HTR-8/SVneo (cell line): ENCODE data around the gene TRIP12.
A peak's percentile ranks its signal among the peaks of the same experiment; 100 is the strongest.
"Not testable (repeated sequence)": the region's sequence is repeated elsewhere in the genome, so short reads cannot be mapped to it uniquely, and the experiment has no call there.

Experiments
- DNase-seq: peaks from one replicate; pipeline ENCODE4 v3.0.0; 2011; ENCODE audit warnings: low spot score, mixed read lengths; ENCODE audit not compliant: insufficient read length
- FAIRE-seq: peaks from 2 replicates; lab custom pipeline; 2011; peaks lifted over from hg19 to GRCh38; lab: Jason Lieb, UNC

The TRIP12 gene

DNA sequence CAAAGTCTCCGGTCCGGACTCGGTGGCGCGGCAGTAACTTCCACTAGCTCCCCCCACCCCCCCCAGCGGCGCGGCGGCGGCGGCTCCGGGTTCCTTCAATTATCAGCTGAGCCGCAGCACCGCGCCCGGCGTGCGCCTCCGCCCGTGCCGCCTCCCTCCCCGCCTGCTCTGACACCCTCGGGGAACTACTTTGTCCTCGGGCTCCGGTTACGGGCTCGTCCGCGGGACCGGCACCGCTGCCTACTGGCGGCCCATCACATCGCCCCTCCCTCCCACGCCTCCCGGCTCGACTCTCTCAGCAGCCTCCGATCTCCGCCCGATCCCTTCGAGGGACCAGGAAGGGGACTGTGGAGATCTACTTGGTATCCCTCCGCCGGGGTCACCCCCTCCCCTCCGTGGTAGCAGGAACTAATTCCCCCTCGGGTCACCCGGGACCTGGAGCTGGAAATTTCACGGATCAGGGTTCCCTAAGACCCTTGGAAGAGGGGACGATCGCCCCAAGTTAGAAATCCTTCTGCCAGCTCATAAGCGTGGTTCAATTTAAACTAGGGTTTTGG is at the start of gene TRIP12:
Gene TRIP12, minus strand, starts transcription at position 118 of the 557 bp plus-strand sequence. CDS start 41,930 bp downstream, outside the sequence.
- FAIRE-seq = peak; percentile 95

GRCh38 chr2:229971298-229971790 is 49.5 kb upstream of the TRIP12 start:
- FAIRE-seq = no peak
- DNase-seq = no peak

More for the DNA sequence above, at the start of gene TRIP12:
- peak; percentile 90 for DNase-seq

DNA sequence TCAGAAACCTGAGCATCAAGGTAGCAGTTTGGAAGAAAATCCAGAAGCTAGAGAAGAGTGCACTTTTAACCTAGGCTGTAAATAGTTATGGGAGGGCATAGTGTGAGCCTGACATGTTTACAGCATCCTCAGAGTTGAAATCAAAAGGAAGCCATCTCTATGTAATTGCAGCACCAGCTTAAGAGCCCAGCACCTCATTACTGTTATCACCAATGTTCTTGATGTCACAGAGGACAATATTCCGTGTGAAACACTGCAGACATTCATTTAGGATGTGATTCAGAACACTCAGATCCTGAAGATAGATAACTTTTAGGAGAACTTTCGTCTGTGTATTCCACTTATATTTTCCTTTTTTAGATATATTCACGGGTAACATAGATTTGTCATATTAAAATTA is 48.6 kb upstream of the TRIP12 start:
- FAIRE-seq = no peak

DNA sequence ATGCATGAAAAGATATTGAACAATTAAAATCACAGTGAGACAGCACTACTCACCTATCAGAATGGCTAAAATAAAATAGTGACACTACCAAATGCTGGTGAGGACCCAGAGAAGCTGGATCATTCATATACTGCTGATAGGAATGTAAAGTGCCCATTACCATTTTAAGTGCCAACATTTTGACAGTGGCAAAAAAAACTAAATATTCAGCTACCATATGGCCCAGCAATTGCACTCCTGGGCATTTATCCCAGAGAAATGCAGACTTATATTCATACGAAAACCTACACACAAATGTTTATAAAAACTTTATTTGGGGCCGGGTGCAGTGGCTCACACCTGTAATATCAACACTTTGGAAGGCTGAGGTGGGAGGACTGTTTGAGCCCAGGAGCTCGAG is 48.1 kb upstream of the TRIP12 start:
- no peak for FAIRE-seq
- DNase-seq = no peak

More for the DNA sequence above, 48.6 kb upstream of the TRIP12 start:
- DNase-seq = no peak

DNA sequence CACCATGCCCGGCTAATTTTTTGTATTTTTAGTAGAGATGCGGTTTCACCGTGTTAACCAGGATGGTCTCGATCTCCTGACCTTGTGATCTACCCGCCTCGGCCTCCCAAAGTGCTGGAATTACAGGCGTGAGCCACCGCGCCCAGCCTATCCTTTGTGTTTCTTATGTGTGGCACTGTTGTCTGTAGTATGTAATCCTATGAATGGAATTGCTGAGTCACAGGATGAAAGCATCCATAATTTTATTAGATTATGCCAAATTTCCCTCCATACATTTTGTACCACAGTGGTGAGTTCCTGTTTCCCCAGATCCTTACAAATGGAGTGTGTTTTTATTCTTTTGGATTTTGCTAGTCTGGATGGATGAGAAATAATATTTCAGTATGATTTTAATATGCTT is 41.8 kb upstream of the TRIP12 start:
- DNase-seq, FAIRE-seq: not testable (repeated sequence)

GRCh38 chr2:229956491-229956890 is 34.7 kb upstream of the TRIP12 start:
- DNase-seq (no peak), FAIRE-seq (no peak)

- no peak for FAIRE-seq
- DNase-seq = no peak
Measured at GRCh38 chr2:229955663-229956062, 33.9 kb upstream of the TRIP12 start.

DNA sequence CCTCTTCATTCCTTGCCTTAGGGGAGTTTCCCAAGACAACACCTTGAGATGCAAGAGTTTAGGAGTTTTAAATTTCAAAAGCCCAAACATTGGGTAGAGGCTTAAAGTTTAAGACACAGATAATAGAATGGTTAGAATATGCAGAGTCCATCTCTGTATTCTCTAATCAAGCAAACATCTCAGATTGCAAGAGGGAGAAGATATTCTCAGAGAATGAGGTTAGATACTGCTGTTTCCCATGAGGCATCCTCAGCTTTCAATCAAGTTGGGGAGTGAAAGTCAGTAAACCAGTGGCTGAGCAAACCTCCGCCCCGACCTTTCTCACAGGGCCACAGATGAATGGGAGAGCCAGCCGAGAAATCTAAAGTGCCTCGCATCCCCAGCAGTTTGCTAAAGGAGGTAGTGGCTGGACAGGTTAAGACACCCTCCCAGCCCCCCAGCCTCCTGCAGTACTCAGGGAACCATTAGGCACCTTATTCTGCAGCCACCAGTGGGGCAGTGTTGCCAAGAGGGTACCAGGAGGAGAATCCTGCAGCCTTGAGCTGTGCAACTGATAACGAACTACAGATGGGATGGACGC is 30.5 kb upstream of the TRIP12 start:
- DNase-seq = no peak
- FAIRE-seq = no peak

- no peak for FAIRE-seq
Measured at GRCh38 chr2:229947544-229947943, 25.7 kb upstream of the TRIP12 start.

GRCh38 chr2:229945975-229946374 is 24.2 kb upstream of the TRIP12 start:
- no peak for FAIRE-seq
- DNase-seq = no peak

More at GRCh38 chr2:229947544-229947943, 25.7 kb upstream of the TRIP12 start:
- DNase-seq = no peak

GRCh38 chr2:229943770-229944449 is 22.1 kb upstream of the TRIP12 start:
- FAIRE-seq (no peak), DNase-seq (no peak)

DNA sequence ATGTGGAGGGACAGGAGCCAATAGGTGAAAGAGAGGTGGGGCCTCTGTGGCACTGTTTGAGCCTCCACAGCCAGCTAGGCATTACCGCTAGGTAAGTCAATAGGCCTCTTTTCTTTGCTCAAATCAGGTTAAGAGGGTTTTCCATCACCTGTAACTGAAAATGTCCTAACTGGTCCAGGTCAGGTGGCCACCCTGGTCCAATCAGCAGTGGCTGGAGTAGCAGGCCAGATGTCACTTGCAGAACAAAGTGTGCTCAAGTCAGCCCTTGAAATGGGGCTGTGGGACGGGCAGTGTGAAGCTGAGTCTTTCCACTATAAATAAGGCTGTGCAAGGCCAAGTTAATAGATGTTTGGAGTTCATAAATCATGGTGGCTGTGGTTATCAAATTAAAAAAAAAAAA is 21.4 kb upstream of the TRIP12 start:
- no peak for FAIRE-seq
- no peak for DNase-seq

- DNase-seq (no peak), FAIRE-seq (no peak)
Measured at GRCh38 chr2:229942671-229943070, 20.9 kb upstream of the TRIP12 start.

DNA sequence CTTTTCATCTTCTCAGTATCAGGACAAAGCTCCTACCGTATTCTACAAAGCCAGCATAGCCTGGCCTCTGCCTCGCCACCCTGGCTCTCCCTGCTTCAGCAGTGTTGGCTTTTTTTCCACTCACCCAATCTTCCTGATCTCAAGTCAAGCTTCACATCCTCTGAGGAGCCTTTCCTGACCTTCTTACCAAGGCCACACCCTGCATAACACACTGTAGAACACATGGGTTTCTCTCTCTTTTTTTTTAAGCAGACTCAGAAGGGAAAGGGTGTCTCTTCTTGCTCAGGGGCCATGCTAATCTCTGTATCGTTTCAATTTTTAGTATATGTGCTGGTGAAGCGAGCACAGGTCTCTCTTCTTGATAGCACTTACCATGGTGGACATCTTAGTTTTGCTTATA is 15.7 kb upstream of the TRIP12 start:
- no peak for FAIRE-seq
- no peak for DNase-seq

DNA sequence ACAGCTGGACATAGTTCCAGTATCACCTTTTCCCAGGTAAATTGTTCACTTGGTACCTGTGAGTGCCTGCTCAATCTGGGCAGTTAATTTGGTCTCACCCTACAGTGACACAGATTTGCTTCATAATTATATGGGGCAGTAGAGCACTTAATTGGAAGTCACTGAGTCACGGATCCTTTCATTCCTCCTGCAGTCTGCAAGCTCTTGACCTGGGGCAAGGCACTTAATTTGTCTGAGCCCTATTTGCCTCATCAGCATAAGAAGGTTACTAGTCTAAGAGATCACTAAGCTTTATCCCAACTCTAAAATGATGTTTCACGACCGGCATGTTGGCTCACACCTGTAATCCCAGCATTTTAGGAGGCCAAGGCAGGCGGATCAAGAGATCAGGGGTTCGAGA is 9.4 kb upstream of the TRIP12 start:
- FAIRE-seq (no peak), DNase-seq (no peak)

- no peak for FAIRE-seq
- no peak for DNase-seq
Measured at GRCh38 chr2:229930656-229931055, 8.8 kb upstream of the TRIP12 start.

DNA sequence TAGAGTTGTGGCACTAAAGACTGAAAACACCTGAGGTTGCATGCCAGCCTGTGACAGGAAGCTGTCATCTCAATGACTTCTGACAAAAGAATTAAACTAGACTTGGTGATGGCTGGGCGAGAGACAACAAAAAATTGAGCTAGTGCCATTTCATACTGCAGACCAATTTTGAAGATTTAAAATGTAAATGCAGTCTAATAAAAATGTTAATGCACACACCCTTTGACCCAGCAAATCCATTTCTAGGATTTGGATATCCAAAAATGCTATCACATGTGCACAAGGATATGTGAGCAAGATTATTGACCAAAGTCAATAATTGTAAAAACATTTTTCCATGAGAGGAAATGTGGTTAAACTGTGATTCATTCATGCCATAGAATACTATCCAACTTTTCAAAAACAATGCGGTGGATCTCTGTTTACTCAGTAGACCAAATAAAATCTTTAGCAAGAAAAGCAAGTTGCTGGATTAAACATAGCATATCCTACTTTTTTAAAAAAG is 6.1 kb upstream of the TRIP12 start:
- FAIRE-seq (no peak), DNase-seq (peak; percentile 15)

DNA sequence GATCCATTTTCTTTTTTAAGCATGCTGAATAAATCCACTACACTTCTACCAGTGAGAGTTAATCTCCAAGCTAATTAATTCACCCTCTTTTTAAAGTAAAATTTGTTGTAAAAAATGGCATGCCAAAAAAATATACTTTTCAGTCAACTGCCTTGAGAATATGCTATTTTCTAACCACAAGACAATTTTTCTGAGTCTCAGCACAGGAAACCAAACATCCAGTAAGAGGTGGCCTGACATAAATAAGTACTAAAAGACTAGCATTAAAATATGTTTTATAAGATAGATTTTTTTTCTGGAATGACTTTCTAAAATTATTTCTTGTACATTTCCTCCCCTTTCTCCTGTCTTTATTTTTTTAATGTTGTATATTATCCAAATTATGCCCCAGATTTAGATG is 3.4 kb upstream of the TRIP12 start:
- FAIRE-seq (no peak), DNase-seq (no peak)

DNA sequence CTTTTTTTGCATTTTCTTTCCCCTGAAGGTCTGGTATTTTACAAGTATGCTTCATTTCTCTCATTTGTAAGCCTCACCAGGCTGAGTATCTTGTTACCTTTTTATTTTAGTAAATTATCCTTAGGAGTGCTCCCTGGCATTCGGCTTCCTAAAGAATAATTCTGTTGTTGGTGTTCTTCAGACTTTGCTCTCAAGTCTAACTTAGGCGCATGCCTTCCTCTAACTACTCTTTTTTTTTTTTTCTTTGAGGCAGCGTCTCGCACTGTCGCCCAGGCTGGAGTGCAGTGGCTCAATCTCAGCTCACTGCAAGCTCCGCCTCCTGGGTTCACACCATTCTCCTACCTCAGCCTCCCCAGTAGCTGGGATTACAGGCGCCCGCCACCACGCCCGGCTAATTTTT is 2.7 kb upstream of the TRIP12 start:
- not testable (repeated sequence) for FAIRE-seq, DNase-seq

GRCh38 chr2:229922449-229923386 is 909 bp upstream of the TRIP12 start, which contains the start of gene FBXO36:
TSS of gene FBXO36 (plus strand) at chr2:229922503. CDS start at chr2:229922514, 11 bp downstream.
- no peak for FAIRE-seq

More at GRCh38 chr2:229922449-229923386, 909 bp upstream of the TRIP12 start, which contains the start of gene FBXO36:
- peak; percentile 61 for DNase-seq
